ENCODE data around the gene SLC25A21.

The SLC25A21 gene

GRCh38 chr14:36647824-36648753, 524.3 kb downstream of the SLC25A21 start:
- peak; percentile 56 for DNase-seq (ENCODE audit: low spot score)

- no peak for DNase-seq (ENCODE audit: low spot score)
Measured at GRCh38 chr14:36647417-36647823, 525.0 kb downstream of the SLC25A21 start.

- peak; percentile 38 for DNase-seq (ENCODE audit: low spot score)
Measured at GRCh38 chr14:36646664-36647416, 525.6 kb downstream of the SLC25A21 start.

GRCh38 chr14:36633580-36633979, 538.8 kb downstream of the SLC25A21 start:
- DNase-seq (ENCODE audit: low spot score): no peak
